ENCODE measurements around the gene CCDC70.

GRCh38 chr13:51825165-51825592 is 36.6 kb upstream of the CCDC70 start:
- TF ChIP-seq EZH2 (IDR thresholded peaks at IDR 0.05; ENCODE audit: low read length, unreplicated experiment) = no peak
- TF ChIP-seq CTCF (conservative IDR thresholded peaks at IDR 0.05; ENCODE audit: low read depth, low read length) = no peak
